ENCODE results near the gene TMEM9B. TPM values are rescaled to one million over a fixed set of nuclear protein-coding genes. Genes with fewer than 3 reads are reported as not detected.

TMEM9B gene
- polyA plus RNA-seq, 1 experiment = 24.6 TPM

Small RNAs within 50 kb of the gene (small RNA-seq; reads per million reads assigned to genes)
- not detected for gene RF00019 (ENCODE audit: insufficient read length, low read depth, low replicate concordance)

Other genes starting within 250 kb of the TMEM9B start
- 39.4 and 50.6 TPM in 2 replicates for gene AKIP1, start 53.3 kb downstream of the TMEM9B start, polyA plus RNA-seq (2011; rRNA removed)
- not detected in 2 replicates for gene C11orf16, start 31.5 kb downstream of the TMEM9B start, polyA plus RNA-seq (2011; rRNA removed)
- gene ASCL3, start 21.4 kb downstream of the TMEM9B start, polyA plus RNA-seq (2011; rRNA removed) = not detected in 2 replicates
- 4.7 and 7.1 TPM in 2 replicates for gene NRIP3, start 39.6 kb upstream of the TMEM9B start, polyA plus RNA-seq (2011; rRNA removed)
- gene SCUBE2, start 127.2 kb upstream of the TMEM9B start, polyA plus RNA-seq (2011; rRNA removed) = 1.4 and 2.0 TPM in 2 replicates

All from BJ (cell line).